D721Med (cell line): ENCODE data around the gene FAM83B.
"Not testable (repeated sequence)": the region's sequence is repeated elsewhere in the genome, so short reads cannot be mapped to it uniquely, and the experiment has no call there.

Experiments
- DNase-seq: peaks from one replicate; pipeline ENCODE4 v3.0.0; 2011; ENCODE audit warnings: low spot score; ENCODE audit not compliant: insufficient read length
- FAIRE-seq: peaks from 2 replicates; lab custom pipeline; 2011; peaks lifted over from hg19 to GRCh38; lab: Jason Lieb, UNC
- CTCF ChIP-seq: IDR thresholded peaks from 2 replicates; pipeline ENCODE4 v1.5.1; 2012; ENCODE audit warnings: mild to moderate bottlenecking, control low read depth; ENCODE audit not compliant: insufficient read depth; ENCODE audit errors: missing control alignments

FAM83B gene

GRCh38 chr6:54810147-54810546 lies 36.4 kb upstream of the FAM83B start:
- no peak for TF ChIP-seq CTCF
- FAIRE-seq = no peak
- DNase-seq = no peak

- no peak for TF ChIP-seq CTCF
- no peak for DNase-seq
- FAIRE-seq = peak; percentile 99
These were observed 32.7 kb upstream of the FAM83B start for GRCh38 chr6:54813892-54814291.

DNA sequence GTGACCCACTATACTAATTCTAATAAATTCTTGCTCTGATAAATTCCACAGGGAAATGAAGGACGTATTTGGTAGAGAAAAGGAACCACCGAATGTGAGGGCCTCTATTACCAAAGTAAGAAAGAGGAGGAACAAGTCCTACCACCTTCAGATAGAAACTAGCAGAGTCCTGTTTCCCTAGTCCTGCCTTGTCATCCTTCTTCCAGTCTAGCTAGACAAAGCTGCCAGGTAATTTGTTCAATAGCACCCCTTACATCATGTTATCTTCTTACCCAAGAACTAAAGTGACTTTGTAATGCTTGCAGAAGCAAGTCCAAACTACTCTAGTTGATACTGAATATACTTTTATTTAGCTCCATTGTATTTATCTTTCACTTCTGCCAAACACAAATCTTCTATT lies 29.3 kb upstream of the FAM83B start:
- no peak for DNase-seq
- no peak for FAIRE-seq
- TF ChIP-seq CTCF = no peak

DNA sequence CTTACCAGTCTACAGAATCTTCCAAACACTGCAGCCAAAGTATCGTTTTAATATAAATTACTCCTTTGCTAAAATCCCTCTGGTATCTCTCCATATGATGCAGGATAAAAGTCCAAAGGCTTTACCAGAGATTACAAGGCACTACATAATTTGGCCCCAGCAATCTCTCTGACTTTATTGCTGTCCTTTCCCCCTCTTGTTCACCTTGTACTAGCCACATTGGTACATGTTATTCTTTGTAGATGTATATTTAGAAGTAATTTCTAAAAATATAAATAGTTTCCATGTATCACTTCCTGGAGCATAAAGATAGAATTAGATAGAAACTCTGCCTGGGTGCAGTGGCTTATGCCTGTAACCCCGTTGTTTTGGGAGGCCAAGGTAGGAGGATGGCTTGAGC lies 28.7 kb upstream of the FAM83B start:
- TF ChIP-seq CTCF = no peak
- DNase-seq = no peak
- FAIRE-seq = no peak

DNA sequence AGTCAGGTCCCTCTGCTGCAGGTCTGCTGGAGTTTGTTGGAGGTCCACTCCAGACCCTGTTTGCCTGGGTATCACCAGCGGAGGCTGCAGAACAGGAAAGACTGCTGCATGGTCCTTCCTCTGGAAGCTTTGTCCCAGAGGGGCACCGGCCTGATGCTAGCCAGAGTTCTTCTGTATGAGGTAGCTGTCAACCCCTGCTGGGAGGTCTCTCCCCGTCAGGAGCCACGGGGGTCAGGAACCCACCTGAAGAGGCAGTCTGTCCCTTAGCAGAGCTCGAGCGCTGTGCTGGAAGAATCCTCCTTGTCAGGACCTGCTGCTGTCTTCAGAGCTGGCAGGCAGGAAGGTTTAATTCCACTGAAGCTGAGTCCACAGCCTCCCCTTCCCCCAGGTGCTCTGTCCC lies 22.3 kb upstream of the FAM83B start:
- not testable (repeated sequence) for DNase-seq, FAIRE-seq

GRCh38 chr6:54827010-54827409 lies 19.6 kb upstream of the FAM83B start:
- no peak for TF ChIP-seq CTCF
- no peak for FAIRE-seq
- no peak for DNase-seq

DNA sequence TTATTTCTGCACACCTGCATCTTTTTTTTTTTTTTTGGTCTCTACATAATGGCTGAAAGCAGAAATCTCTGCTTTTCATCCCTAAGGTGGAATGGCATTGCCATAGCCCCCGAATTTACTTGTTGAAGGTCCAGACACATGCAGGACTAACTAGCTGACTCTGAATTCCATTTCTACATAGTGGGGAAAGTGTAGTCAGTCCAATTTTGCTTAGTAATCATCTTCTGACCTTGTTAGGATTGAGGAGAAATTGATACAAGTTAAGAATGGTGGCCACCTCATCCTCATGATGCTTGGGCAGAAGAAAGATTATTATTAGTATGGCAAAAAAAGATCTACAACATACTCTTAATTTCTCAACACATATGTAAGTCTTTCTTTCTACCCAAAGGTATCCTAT lies 16.4 kb upstream of the FAM83B start:
- no peak for TF ChIP-seq CTCF
- no peak for FAIRE-seq
- DNase-seq = no peak

- no peak for DNase-seq
- no peak for FAIRE-seq
- no peak for TF ChIP-seq CTCF
These were observed 11.4 kb upstream of the FAM83B start for GRCh38 chr6:54835176-54835575.
